Measurements from ENCODE around the gene JAK2.
A peak's percentile ranks its signal among the peaks of the same experiment; 100 is the strongest.

JAK2 gene

DNA sequence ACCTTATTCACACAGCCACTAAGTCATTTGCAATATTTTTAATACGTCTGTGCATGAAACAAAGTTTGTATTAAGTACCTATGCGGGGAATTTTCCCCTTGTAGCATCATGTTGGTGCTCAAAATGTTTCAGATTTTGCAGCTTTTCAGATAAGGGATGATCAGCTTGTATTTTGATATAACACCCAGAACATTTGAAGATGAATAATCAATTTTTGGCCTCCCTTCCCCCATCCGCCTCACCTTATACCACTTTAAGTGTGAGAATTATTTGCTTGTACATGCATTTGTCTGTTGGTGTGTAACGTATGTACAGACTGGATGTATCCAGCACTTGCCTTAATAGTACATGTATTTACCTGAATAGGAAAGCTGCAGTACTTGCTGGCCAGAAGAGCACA, 1.7 kb downstream of the JAK2 start:
- DNase-seq (ENCODE audit: low spot score) = no peak
- TF ChIP-seq, protein P1, sequence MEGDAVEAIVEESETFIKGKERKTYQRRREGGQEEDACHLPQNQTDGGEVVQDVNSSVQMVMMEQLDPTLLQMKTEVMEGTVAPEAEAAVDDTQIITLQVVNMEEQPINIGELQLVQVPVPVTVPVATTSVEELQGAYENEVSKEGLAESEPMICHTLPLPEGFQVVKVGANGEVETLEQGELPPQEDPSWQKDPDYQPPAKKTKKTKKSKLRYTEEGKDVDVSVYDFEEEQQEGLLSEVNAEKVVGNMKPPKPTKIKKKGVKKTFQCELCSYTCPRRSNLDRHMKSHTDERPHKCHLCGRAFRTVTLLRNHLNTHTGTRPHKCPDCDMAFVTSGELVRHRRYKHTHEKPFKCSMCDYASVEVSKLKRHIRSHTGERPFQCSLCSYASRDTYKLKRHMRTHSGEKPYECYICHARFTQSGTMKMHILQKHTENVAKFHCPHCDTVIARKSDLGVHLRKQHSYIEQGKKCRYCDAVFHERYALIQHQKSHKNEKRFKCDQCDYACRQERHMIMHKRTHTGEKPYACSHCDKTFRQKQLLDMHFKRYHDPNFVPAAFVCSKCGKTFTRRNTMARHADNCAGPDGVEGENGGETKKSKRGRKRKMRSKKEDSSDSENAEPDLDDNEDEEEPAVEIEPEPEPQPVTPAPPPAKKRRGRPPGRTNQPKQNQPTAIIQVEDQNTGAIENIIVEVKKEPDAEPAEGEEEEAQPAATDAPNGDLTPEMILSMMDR (IDR thresholded peaks at IDR 0.05; ENCODE audit: extremely low read depth, missing control alignments) = no peak

DNA sequence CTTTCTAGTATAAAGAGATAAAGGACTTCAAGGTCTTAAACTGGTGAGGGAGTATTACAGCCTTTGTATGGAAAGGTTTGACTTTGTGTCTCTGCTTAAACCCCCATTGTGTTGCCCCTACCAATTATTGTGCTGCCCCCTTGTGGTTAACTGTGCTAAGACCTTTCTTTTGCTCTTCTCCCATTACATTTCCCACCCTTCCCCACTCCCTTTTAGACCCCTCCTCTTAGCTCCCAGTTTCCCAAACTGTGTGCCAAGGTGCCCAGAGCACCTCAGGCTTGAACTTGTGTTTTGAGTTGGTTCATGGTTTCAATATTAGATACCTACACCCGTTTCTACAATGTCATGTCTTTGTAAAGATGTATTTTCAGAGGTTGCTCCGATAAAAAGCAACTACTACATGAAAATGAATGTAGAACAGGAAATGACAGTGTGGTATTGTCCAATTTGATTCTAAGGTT, 2.9 kb downstream of the JAK2 start:
- DNase-seq (ENCODE audit: low spot score) = peak; percentile 57
- TF ChIP-seq, protein P1 (IDR thresholded peaks at IDR 0.05; ENCODE audit: extremely low read depth, missing control alignments) = peak; percentile 63

DNA sequence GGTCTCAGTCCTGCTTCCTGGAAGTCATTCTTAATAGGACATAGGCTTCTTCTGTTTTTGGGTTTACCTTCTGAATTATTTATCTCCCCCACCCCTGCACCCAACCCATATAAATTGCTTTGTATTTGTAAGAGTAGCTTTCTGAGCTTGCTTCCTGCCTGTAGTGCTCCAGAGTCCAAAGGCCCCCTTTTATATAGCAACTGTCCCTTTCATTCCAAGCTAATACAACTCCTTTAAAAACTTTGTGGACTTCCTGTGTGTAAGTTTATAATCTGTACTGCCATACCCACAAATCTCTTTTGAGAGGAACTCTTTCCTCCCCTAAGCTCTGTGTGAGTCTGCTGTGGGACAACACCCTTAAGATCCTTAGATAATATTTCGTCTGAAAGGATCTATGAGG, 7.8 kb downstream of the JAK2 start:
- TF ChIP-seq, protein P1 (IDR thresholded peaks at IDR 0.05; ENCODE audit: extremely low read depth, missing control alignments) = no peak
- DNase-seq (ENCODE audit: low spot score) = no peak

DNA sequence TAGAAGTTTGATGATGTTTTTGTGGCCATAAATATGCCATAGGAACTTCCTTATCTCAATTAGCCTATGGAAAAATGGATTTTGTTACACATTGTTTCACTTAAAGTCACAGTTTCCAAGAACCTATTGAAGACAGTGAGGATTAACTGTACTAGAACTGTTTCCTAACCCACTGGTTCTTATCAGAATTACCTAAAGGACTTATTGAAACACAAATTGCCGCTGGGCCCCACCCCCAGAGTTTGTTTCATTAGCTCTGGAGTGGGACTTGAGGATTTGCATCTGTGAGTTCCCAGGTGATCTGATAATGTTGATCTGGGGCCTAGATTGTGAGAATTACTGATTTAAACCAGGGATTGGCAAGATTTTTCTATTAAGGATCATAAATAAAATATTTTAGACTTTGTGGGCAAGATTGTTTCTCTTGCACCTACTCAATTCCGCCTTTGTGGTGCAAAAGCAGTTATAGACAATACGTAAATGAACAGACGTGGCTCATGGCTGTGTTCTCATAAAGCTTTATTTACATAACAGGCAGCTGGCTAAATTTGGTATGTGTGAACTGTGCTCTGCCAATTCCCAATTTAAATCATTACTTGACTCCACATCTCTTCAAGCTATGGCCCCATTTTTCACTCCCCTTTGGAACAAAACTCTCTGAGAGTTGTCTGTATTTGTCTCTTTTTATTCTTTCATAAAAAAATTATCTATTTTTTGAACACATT, 9.3 kb downstream of the JAK2 start:
- TF ChIP-seq, protein P1 (IDR thresholded peaks at IDR 0.05; ENCODE audit: extremely low read depth, missing control alignments) = no peak
- no peak for DNase-seq (ENCODE audit: low spot score)

DNA sequence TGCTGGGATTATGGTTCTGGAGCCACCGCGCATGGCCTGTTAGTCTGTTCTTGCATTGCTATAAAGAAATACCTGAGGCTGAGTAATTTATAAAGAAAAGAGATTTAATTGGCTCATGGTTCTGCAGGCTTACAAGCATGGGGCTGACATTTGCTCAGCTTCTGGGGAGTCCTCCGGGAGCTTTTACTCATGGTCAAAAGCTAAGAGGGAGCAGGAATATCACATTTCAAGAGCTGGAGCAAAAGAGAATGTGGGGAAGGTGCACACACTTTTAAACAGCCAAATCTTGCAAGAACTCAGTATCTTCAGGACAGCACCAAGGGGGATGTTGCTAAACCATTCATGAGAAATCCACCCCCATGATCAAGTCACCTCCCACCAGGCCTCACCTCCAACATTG, 12.1 kb downstream of the JAK2 start:
- TF ChIP-seq, protein P1 (IDR thresholded peaks at IDR 0.05; ENCODE audit: extremely low read depth, missing control alignments) = no peak
- no peak for DNase-seq (ENCODE audit: low spot score)

DNA sequence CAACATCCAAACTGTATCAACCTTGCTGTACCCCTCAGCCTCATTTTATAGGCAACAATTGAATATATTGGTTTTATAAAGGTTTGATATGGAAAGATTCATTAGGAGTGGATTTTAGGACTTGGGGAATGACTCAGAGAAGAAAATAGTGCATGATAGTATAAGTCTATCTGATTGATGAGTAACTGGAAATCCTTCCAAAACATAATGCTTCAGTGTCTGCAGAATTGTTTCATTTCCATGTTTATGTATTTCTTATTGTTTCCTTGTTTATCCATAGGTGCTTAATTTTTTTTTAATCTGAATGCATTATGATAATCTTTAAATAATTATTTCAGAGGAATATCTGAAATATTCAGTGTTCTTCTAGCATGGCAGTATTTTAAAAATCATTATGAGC, 12.6 kb downstream of the JAK2 start:
- DNase-seq (ENCODE audit: low spot score) = no peak
- TF ChIP-seq, protein P1 (IDR thresholded peaks at IDR 0.05; ENCODE audit: extremely low read depth, missing control alignments) = no peak

DNA sequence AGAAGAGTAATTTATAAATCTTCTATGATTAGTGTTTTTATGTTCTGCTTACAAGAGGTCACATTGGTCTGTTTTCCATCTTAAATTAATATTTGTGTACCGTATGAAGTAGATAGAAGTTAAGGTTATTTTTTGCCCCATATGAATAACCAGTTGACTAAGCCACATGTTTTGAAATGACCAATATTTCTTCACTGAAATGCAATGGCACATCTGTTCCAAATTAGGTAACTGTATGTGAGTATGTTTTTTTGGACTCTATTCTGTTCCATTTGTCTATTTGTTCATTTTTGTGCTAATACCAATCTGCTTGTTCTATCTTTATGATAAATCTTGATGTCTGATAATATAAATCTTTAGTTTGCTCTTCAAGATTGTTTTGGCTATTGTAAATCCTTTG, 17.7 kb downstream of the JAK2 start:
- TF ChIP-seq, protein P1 (IDR thresholded peaks at IDR 0.05; ENCODE audit: extremely low read depth, missing control alignments) = no peak
- no peak for DNase-seq (ENCODE audit: low spot score)
